Subcutaneous preadipocyte (primary cell): ENCODE data around the gene FUOM. TPM values are rescaled to one million over a fixed set of nuclear protein-coding genes. Genes with fewer than 3 reads are reported as not detected.

Source experiments
- small RNA-seq: library from RNA; depleted of rRNA; stranded (forward); fragments of <200 nt; gene quantifications from one replicate; pipeline ENCODE3, GENCODE V24; 2012
- total RNA-seq: library from RNA; depleted of rRNA; stranded (reverse); fragments of >200 nt; gene quantifications from 2 replicates; pipeline ENCODE4 v1.2.3, GENCODE V29; 2012

FUOM gene
- total RNA-seq, result 13.6 and 16.6 TPM in 2 replicates

GRCh38 chr10:133357285-133358161 lies at the start of gene FUOM:
TSS of gene FUOM (minus strand) at chr10:133358019. CDS start at chr10:133358007, 12 bp downstream.

GRCh38 chr10:133394064-133394663 lies 36.3 kb upstream of the FUOM start, which contains the start of gene MTG1:
TSS of gene MTG1 (plus strand) at chr10:133394157. CDS start at chr10:133394221, 64 bp downstream.

GRCh38 chr10:133379152-133379800 lies 21.5 kb upstream of the FUOM start, which contains the start of gene PAOX:
TSS of gene PAOX (plus strand) at chr10:133379262. CDS start at chr10:133379317, 55 bp downstream.

GRCh38 chr10:133373174-133374090 lies 15.6 kb upstream of the FUOM start, which contains the start of gene ECHS1:
TSS of gene ECHS1 (minus strand) at chr10:133373354. CDS start at chr10:133373333, 21 bp downstream.

GRCh38 chr10:133336577-133337369 lies 21.0 kb downstream of the FUOM start, which contains the start of gene CALY:
TSS of gene CALY (minus strand) at chr10:133336896. CDS start at chr10:133328989, 7,907 bp downstream.

GRCh38 chr10:133308421-133309099 lies 49.3 kb downstream of the FUOM start, which contains the start of the genes TUBGCP2 and ZNF511:
TSS of gene TUBGCP2 (minus strand) at chr10:133308872. CDS start at chr10:133302941, 5,931 bp downstream.
TSS of gene ZNF511 (plus strand) at chr10:133308914. CDS start at chr10:133308944, 30 bp downstream.

Small RNA genes lying within 50 kb of the gene (small RNA-seq; reads per million reads assigned to genes)
- gene AL360181.4, result not detected
- not detected for gene BANF1P2
- 0.19 reads per million for gene MIR3944

Other genes with a start within 250 kb of the FUOM start
- under 0.01 and 0.20 TPM in 2 replicates for gene KNDC1, start 197.8 kb downstream of the FUOM start, total RNA-seq
- not detected in 2 replicates for gene UTF1, start 127.8 kb downstream of the FUOM start, total RNA-seq
- gene VENTX, start 120.2 kb downstream of the FUOM start, total RNA-seq, result not detected in 2 replicates
- gene ADAM8, start 81.2 kb downstream of the FUOM start, total RNA-seq, result 0.73 and 1.4 TPM in 2 replicates
- gene TUBGCP2, start 49.1 kb downstream of the FUOM start, total RNA-seq, result 63.2 and 82.1 TPM in 2 replicates
- 31.2 and 33.4 TPM in 2 replicates for gene ZNF511, start 49.1 kb downstream of the FUOM start, total RNA-seq
- not detected in 2 replicates for gene CALY, start 21.1 kb downstream of the FUOM start, total RNA-seq
- not detected in 2 replicates for gene PRAP1, start 10.6 kb downstream of the FUOM start, total RNA-seq
- 58.5 and 61.7 TPM in 2 replicates for gene ECHS1, start 15.3 kb upstream of the FUOM start, total RNA-seq
- gene PAOX, start 21.2 kb upstream of the FUOM start, total RNA-seq, result 4.1 and 4.8 TPM in 2 replicates
- 26.8 and 30.9 TPM in 2 replicates for gene MTG1, start 36.1 kb upstream of the FUOM start, total RNA-seq
- gene SPRN, start 66.6 kb upstream of the FUOM start, total RNA-seq, result 0.37 and 0.39 TPM in 2 replicates
- 1.1 and 1.6 TPM in 2 replicates for gene SCART1, start 95.9 kb upstream of the FUOM start, total RNA-seq
- under 0.01 and 0.39 TPM in 2 replicates for gene CYP2E1, start 169.3 kb upstream of the FUOM start, total RNA-seq
- gene SYCE1, start 207.6 kb upstream of the FUOM start, total RNA-seq, result 0.73 and 0.78 TPM in 2 replicates